ENCODE results near the gene CBX4. TPM values are rescaled to one million over a fixed set of nuclear protein-coding genes. Genes with fewer than 3 reads are reported as not detected.

The CBX4 gene
- total and polyA plus RNA-seq, 10 of the 15 experiments (the other 5 are each of a cell fraction or from before 2014, with no cell fraction given) = 0.69 to 24.6 (median 4.2) TPM

DNA sequence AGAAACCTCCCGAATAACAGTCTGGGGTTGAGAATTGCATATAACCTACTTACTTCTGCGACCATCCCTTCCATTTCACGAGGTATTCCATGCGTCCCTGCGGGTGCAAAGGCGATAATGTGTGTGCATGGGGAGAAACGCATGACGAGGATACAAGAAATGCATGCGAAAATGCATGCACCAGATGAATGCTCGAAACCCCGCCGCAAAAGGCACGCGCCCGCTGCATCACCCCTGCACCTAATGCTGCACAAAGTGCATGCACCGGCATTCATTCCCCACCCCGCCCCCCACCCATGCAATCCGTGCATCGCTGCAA is 42.8 kb downstream of the CBX4 start (continued):
- TF ChIP-seq, protein P1, sequence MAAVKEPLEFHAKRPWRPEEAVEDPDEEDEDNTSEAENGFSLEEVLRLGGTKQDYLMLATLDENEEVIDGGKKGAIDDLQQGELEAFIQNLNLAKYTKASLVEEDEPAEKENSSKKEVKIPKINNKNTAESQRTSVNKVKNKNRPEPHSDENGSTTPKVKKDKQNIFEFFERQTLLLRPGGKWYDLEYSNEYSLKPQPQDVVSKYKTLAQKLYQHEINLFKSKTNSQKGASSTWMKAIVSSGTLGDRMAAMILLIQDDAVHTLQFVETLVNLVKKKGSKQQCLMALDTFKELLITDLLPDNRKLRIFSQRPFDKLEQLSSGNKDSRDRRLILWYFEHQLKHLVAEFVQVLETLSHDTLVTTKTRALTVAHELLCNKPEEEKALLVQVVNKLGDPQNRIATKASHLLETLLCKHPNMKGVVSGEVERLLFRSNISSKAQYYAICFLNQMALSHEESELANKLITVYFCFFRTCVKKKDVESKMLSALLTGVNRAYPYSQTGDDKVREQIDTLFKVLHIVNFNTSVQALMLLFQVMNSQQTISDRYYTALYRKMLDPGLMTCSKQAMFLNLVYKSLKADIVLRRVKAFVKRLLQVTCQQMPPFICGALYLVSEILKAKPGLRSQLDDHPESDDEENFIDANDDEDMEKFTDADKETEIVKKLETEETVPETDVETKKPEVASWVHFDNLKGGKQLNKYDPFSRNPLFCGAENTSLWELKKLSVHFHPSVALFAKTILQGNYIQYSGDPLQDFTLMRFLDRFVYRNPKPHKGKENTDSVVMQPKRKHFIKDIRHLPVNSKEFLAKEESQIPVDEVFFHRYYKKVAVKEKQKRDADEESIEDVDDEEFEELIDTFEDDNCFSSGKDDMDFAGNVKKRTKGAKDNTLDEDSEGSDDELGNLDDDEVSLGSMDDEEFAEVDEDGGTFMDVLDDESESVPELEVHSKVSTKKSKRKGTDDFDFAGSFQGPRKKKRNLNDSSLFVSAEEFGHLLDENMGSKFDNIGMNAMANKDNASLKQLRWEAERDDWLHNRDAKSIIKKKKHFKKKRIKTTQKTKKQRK (IDR thresholded peaks at IDR 0.05; ENCODE audit: low read depth, low read length) = no peak
- TF ChIP-seq PML (IDR thresholded peaks at IDR 0.05; ENCODE audit: low read length) (no peak), NR2F1 (conservative IDR thresholded peaks at IDR 0.05) (no peak), MXI1 (IDR thresholded peaks at IDR 0.05; ENCODE audit: low read depth, low read length) (no peak), MEF2B (IDR thresholded peaks at IDR 0.05; ENCODE audit: partially characterized antibody, poor library complexity, severe bottlenecking) (peak; percentile 6), NFXL1 (IDR thresholded peaks at IDR 0.05; ENCODE audit: borderline replicate concordance) (no peak), CREB1 (IDR thresholded peaks at IDR 0.05; ENCODE audit: low read depth) (no peak), SREBF1 (IDR thresholded peaks at IDR 0.05; ENCODE audit: low read length) (no peak), SP1 (IDR thresholded peaks at IDR 0.05; ENCODE audit: low read depth, low read length) (no peak), GATAD2B (conservative IDR thresholded peaks at IDR 0.05; ENCODE audit: low read depth) (0 out of 2 replicates have a peak, but pooled peaks have one; percentile 14), RELA (IDR thresholded peaks at IDR 0.05; ENCODE audit: borderline replicate concordance, partially characterized antibody) (no peak)
- TF ChIP-seq, protein P2, sequence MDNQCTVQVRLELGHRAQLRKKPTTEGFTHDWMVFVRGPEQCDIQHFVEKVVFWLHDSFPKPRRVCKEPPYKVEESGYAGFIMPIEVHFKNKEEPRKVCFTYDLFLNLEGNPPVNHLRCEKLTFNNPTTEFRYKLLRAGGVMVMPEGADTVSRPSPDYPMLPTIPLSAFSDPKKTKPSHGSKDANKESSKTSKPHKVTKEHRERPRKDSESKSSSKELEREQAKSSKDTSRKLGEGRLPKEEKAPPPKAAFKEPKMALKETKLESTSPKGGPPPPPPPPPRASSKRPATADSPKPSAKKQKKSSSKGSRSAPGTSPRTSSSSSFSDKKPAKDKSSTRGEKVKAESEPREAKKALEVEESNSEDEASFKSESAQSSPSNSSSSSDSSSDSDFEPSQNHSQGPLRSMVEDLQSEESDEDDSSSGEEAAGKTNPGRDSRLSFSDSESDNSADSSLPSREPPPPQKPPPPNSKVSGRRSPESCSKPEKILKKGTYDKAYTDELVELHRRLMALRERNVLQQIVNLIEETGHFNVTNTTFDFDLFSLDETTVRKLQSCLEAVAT (IDR thresholded peaks at IDR 0.05) = no peak
